ENCODE results near the gene NEK1.

The NEK1 gene

GRCh38 chr4:169622566-169622965 lies 10.2 kb upstream of the NEK1 start:
- H3K9ac ChIP-seq (ENCODE audit: low read depth, low read length, poor library complexity, severe bottlenecking) = no peak overlapping the region

GRCh38 chr4:169621731-169622492 lies 9.5 kb upstream of the NEK1 start:
- peak overlapping the region; percentile 99 for H3K4me2 ChIP-seq (ENCODE audit: low read depth, low read length, poor library complexity, severe bottlenecking)
- H3F3A ChIP-seq (ENCODE audit: low read depth) = 0 out of 2 replicates have a peak, but pooled peaks cover 3% of the 10 kb centered on the region
- H3K79me2 ChIP-seq (ENCODE audit: insufficient read depth, low read length) = peaks cover 30% of the 10 kb centered on the region
- TF ChIP-seq CTCF (conservative IDR thresholded peaks at IDR 0.05; ENCODE audit: low read length) = no peak
- peak; percentile 59; the same call in 1 of the 2 replicates for TF ChIP-seq EZH2phosphoT487 (IDR thresholded peaks at IDR 0.05; ENCODE audit: borderline replicate concordance)
- no peaks in the 10 kb centered on the region for H3K9me2 ChIP-seq (replicated peaks; ENCODE audit: low read depth, low read length)
- no peak overlapping the region for H3K9ac ChIP-seq (ENCODE audit: low read depth, low read length, poor library complexity, severe bottlenecking)
- peaks cover 32% of the 10 kb centered on the region for H3K4me1 ChIP-seq (ENCODE audit: insufficient read depth, low read length, poor library complexity, severe bottlenecking)
- H4K20me1 ChIP-seq (ENCODE audit: insufficient read depth, low read length, poor library complexity, severe bottlenecking) = peaks cover 52% of the 10 kb centered on the region
- peak overlapping the region; percentile 82 for H3K4me3 ChIP-seq (ENCODE audit: low read length, poor library complexity, severe bottlenecking)
- H3K9me3 ChIP-seq (ENCODE audit: insufficient read depth, low read depth, low read length) = no peaks in the 10 kb centered on the region
- H3K36me3 ChIP-seq (ENCODE audit: insufficient read depth, low read length) = no peaks in the 10 kb centered on the region
- H3K27me3 ChIP-seq (ENCODE audit: insufficient read depth, low read length, poor library complexity, severe bottlenecking) = no peaks in the 10 kb centered on the region
- H2AFZ ChIP-seq (ENCODE audit: low read length) = no peak overlapping the region

More at GRCh38 chr4:169622566-169622965, 10.2 kb upstream of the NEK1 start:
- Histone ChIP-seq H4K20me1 (ENCODE audit: insufficient read depth, low read length, poor library complexity, severe bottlenecking) (peaks cover 52% of the 10 kb centered on the region), H3K4me2 (ENCODE audit: low read depth, low read length, poor library complexity, severe bottlenecking) (peak overlapping the region; percentile 99), H3K36me3 (ENCODE audit: insufficient read depth, low read length) (no peaks in the 10 kb centered on the region), H3F3A (ENCODE audit: low read depth) (0 out of 2 replicates have a peak, but pooled peaks cover 3% of the 10 kb centered on the region), H3K4me3 (ENCODE audit: low read length, poor library complexity, severe bottlenecking) (no peak overlapping the region), H3K27me3 (ENCODE audit: insufficient read depth, low read length, poor library complexity, severe bottlenecking) (no peaks in the 10 kb centered on the region), H3K79me2 (ENCODE audit: insufficient read depth, low read length) (peaks cover 30% of the 10 kb centered on the region), H3K9me3 (ENCODE audit: insufficient read depth, low read depth, low read length) (no peaks in the 10 kb centered on the region), H3K4me1 (ENCODE audit: insufficient read depth, low read length, poor library complexity, severe bottlenecking) (peaks cover 32% of the 10 kb centered on the region), H2AFZ (ENCODE audit: low read length) (no peak overlapping the region), H3K9me2 (replicated peaks; ENCODE audit: low read depth, low read length) (no peaks in the 10 kb centered on the region)
- no peak for TF ChIP-seq EZH2phosphoT487 (IDR thresholded peaks at IDR 0.05; ENCODE audit: borderline replicate concordance)
- no peak for TF ChIP-seq CTCF (conservative IDR thresholded peaks at IDR 0.05; ENCODE audit: low read length)

GRCh38 chr4:169620880-169621248 lies 8.5 kb upstream of the NEK1 start:
- Histone ChIP-seq H3K4me3 (ENCODE audit: low read length, poor library complexity, severe bottlenecking) (peak overlapping the region; percentile 82), H3K27me3 (ENCODE audit: insufficient read depth, low read length, poor library complexity, severe bottlenecking) (no peaks in the 10 kb centered on the region), H3K9me3 (ENCODE audit: insufficient read depth, low read depth, low read length) (no peaks in the 10 kb centered on the region), H3K9me2 (replicated peaks; ENCODE audit: low read depth, low read length) (no peaks in the 10 kb centered on the region), H3F3A (ENCODE audit: low read depth) (0 out of 2 replicates have a peak, but pooled peaks cover 3% of the 10 kb centered on the region), H3K4me2 (ENCODE audit: low read depth, low read length, poor library complexity, severe bottlenecking) (peak overlapping the region; percentile 99), H3K4me1 (ENCODE audit: insufficient read depth, low read length, poor library complexity, severe bottlenecking) (peaks cover 32% of the 10 kb centered on the region), H4K20me1 (ENCODE audit: insufficient read depth, low read length, poor library complexity, severe bottlenecking) (peaks cover 47% of the 10 kb centered on the region), H3K9ac (ENCODE audit: low read depth, low read length, poor library complexity, severe bottlenecking) (peak overlapping the region; percentile 78), H3K79me2 (ENCODE audit: insufficient read depth, low read length) (peaks cover 30% of the 10 kb centered on the region), H2AFZ (ENCODE audit: low read length) (peak overlapping the region; percentile 99), H3K36me3 (ENCODE audit: insufficient read depth, low read length) (no peaks in the 10 kb centered on the region)
- TF ChIP-seq EZH2phosphoT487 (IDR thresholded peaks at IDR 0.05; ENCODE audit: borderline replicate concordance) = no peak
- TF ChIP-seq CTCF (conservative IDR thresholded peaks at IDR 0.05; ENCODE audit: low read length) = no peak

All from Loucy (cell line).